DOHH2 (cell line): ENCODE measurements around the gene SYNDIG1.
"Not testable (repeated sequence)": the region's sequence is repeated elsewhere in the genome, so short reads cannot be mapped to it uniquely, and the experiment has no call there.

Source experiments
- H3F3A ChIP-seq: fragments of 200-600 bp; sonication (generic), shearing (Covaris generic); 2 replicates; pipeline ENCODE4 v1.6.0; 2016; ENCODE audit warnings: antibody characterized with exemption, mild to moderate bottlenecking; ENCODE audit not compliant: control insufficient read depth, insufficient read depth
- H3K27ac ChIP-seq: fragments of 200-600 bp; sonication (generic); 2 replicates; pipeline ENCODE4 v1.5.1; 2014; ENCODE audit warnings: low read depth, mild to moderate bottlenecking, low read length, moderate library complexity
- H3K27me3 ChIP-seq: fragments of 200-600 bp; sonication (generic); 2 replicates; pipeline ENCODE4 v1.6.1; 2014; ENCODE audit warnings: mild to moderate bottlenecking, low read length, mixed read lengths; ENCODE audit not compliant: control insufficient read depth
- H3K36me3 ChIP-seq: fragments of 200-600 bp; sonication (generic); 2 replicates; pipeline ENCODE4 v1.6.1; 2014; ENCODE audit warnings: mild to moderate bottlenecking, low read length, moderate library complexity, mixed read lengths; ENCODE audit not compliant: control insufficient read depth
- H3K4me1 ChIP-seq: fragments of 200-600 bp; sonication (generic); 2 replicates; pipeline ENCODE4 v1.6.1; 2014; ENCODE audit warnings: mild to moderate bottlenecking, low read length, mixed read lengths; ENCODE audit not compliant: control insufficient read depth
- H3K4me2 ChIP-seq: fragments of 200-600 bp; sonication (generic); 2 replicates; pipeline ENCODE4 v1.6.0; 2014; ENCODE audit warnings: mild to moderate bottlenecking, low read length, moderate library complexity
- H3K4me3 ChIP-seq: fragments of 200-600 bp; sonication (generic); 2 replicates; pipeline ENCODE4 v1.5.1; 2014; ENCODE audit warnings: mild to moderate bottlenecking, low read length, mixed read lengths
- H3K79me2 ChIP-seq: fragments of 200-600 bp; sonication (generic); 2 replicates; pipeline ENCODE4 v1.6.1; 2014; ENCODE audit warnings: mild to moderate bottlenecking, low read length, mixed read lengths; ENCODE audit not compliant: control insufficient read depth
- H3K9me2 ChIP-seq: fragments of 200-600 bp; sonication (generic); replicated peaks from 2 replicates; pipeline ENCODE4 v1.6.1; 2014; ENCODE audit warnings: mild to moderate bottlenecking, low read length, mixed read lengths; ENCODE audit not compliant: control insufficient read depth
- H3K9me3 ChIP-seq: fragments of 200-600 bp; sonication (generic); 2 replicates; pipeline ENCODE4 v1.6.1; 2014; ENCODE audit warnings: antibody characterized with exemption, low read length, mixed read lengths; ENCODE audit not compliant: control insufficient read depth, insufficient read depth
- H4K20me1 ChIP-seq: fragments of 200-600 bp; sonication (generic); 2 replicates; pipeline ENCODE4 v1.6.0; 2014; ENCODE audit warnings: low read depth, mild to moderate bottlenecking, antibody characterized with exemption, low read length, moderate library complexity; ENCODE audit not compliant: control insufficient read depth, insufficient read depth
- CTCF ChIP-seq: fragments of 200-600 bp; sonication (generic); IDR thresholded peaks from one replicate; pipeline ENCODE4 v1.5.1; 2014; ENCODE audit warnings: antibody characterized with exemption, mild to moderate bottlenecking, low read depth, low read length; ENCODE audit not compliant: poor library complexity, severe bottlenecking
- EZH2phosphoT487 ChIP-seq: fragments of 200-600 bp; sonication (generic); IDR thresholded peaks from 2 replicates; pipeline ENCODE4 v1.6.1; 2017; ENCODE audit warnings: borderline replicate concordance, mild to moderate bottlenecking, antibody characterized with exemption, low read length, moderate library complexity, mixed read lengths

Gene SYNDIG1

GRCh38 chr20:24507182-24507853 lies 37.9 kb downstream of the SYNDIG1 start:
- Histone ChIP-seq H4K20me1 (no peaks in the 10 kb centered on the region), H3K27me3 (no peaks in the 10 kb centered on the region), H3K4me3 (no peak overlapping the region), H3K4me1 (no peaks in the 10 kb centered on the region), H3K9me2 (no peaks in the 10 kb centered on the region), H3F3A (no peaks in the 10 kb centered on the region), H3K36me3 (no peaks in the 10 kb centered on the region), H3K27ac (no peak overlapping the region), H3K9me3 (no peaks in the 10 kb centered on the region), H3K79me2 (no peaks in the 10 kb centered on the region), H3K4me2 (no peak overlapping the region)
- TF ChIP-seq CTCF = no peak
- no peak for TF ChIP-seq EZH2phosphoT487

- H3K4me1 ChIP-seq, H3F3A ChIP-seq, H3K27ac ChIP-seq, H3K27me3 ChIP-seq, H3K4me3 ChIP-seq, H4K20me1 ChIP-seq, H3K9me2 ChIP-seq, H3K4me2 ChIP-seq, H3K9me3 ChIP-seq, H3K36me3 ChIP-seq, H3K79me2 ChIP-seq: not testable (repeated sequence)
Observed at GRCh38 chr20:24512441-24512840, 43.0 kb downstream of the SYNDIG1 start.

- Histone ChIP-seq H3K27me3 (no peaks in the 10 kb centered on the region), H3K9me2 (no peaks in the 10 kb centered on the region), H3F3A (no peaks in the 10 kb centered on the region), H3K36me3 (no peaks in the 10 kb centered on the region), H3K9me3 (no peaks in the 10 kb centered on the region), H4K20me1 (no peaks in the 10 kb centered on the region), H3K27ac (no peak overlapping the region), H3K4me3 (no peak overlapping the region), H3K4me1 (no peaks in the 10 kb centered on the region), H3K4me2 (no peak overlapping the region), H3K79me2 (no peaks in the 10 kb centered on the region)
- TF ChIP-seq EZH2phosphoT487 (no peak), CTCF (no peak)
Observed at GRCh38 chr20:24518515-24518914, 49.1 kb downstream of the SYNDIG1 start.

- no peaks in the 10 kb centered on the region for H3K79me2 ChIP-seq
- no peak overlapping the region for H3K27ac ChIP-seq
- no peaks in the 10 kb centered on the region for H3K36me3 ChIP-seq
- H3K27me3 ChIP-seq = no peaks in the 10 kb centered on the region
- no peaks in the 10 kb centered on the region for H3K9me3 ChIP-seq
- H4K20me1 ChIP-seq = no peaks in the 10 kb centered on the region
- H3K4me1 ChIP-seq = no peaks in the 10 kb centered on the region
- no peaks in the 10 kb centered on the region for H3K9me2 ChIP-seq
- H3K4me2 ChIP-seq = no peak overlapping the region
- no peak for TF ChIP-seq EZH2phosphoT487
- TF ChIP-seq CTCF = no peak
- H3F3A ChIP-seq = no peaks in the 10 kb centered on the region
- H3K4me3 ChIP-seq = no peak overlapping the region
Observed at GRCh38 chr20:24519476-24519875, 50.0 kb downstream of the SYNDIG1 start.
